HepG2 (cell line): ENCODE measurements around the gene LDAH. TPM values are rescaled to one million over a fixed set of nuclear protein-coding genes. Genes with fewer than 3 reads are reported as not detected.

ENCODE experiments used
- ASH2L ChIP-seq: fragments of 300-600, 200-600 bp; sonication (generic); IDR thresholded peaks from 2 replicates; pipeline ENCODE4 v1.7.0; 2017; ENCODE audit warnings: low read depth, mild to moderate bottlenecking, moderate library complexity, mixed read lengths, low read length; ENCODE audit not compliant: insufficient read length
- ESRRA ChIP-seq: sonication (generic); formaldehyde crosslinking; IDR thresholded peaks from 2 replicates; pipeline ENCODE4 v1.5.1; 2020; ENCODE audit warnings: mild to moderate bottlenecking, low read depth, missing genetic modification reagents
- EZH2 ChIP-seq: conservative IDR thresholded peaks from 2 replicates; pipeline ENCODE4 v1.6.1; 2012; ENCODE audit warnings: mild to moderate bottlenecking, low read depth, low read length, moderate library complexity
- LCORL ChIP-seq, 2 experiments: fragments of 450-650 bp in 1 of 2; sonication (generic) in 1 of 2; formaldehyde crosslinking in 1 of 2; IDR thresholded peaks; 2 replicates each; pipeline versions ENCODE4 v1.5.0 to v1.6.1; 2017 to 2020; ENCODE audit warnings: antibody characterized with exemption in 1 of 2, missing genetic modification reagents in 1 of 2
- MIXL1 ChIP-seq: IDR thresholded peaks from 2 replicates; pipeline ENCODE4 v1.6.1; 2016
- MTF1 ChIP-seq: sonication (generic); formaldehyde crosslinking; IDR thresholded peaks from 2 replicates; pipeline ENCODE4 v1.5.0; 2020; ENCODE audit warnings: missing genetic modification reagents
- NFYB ChIP-seq: sonication (generic); formaldehyde crosslinking; IDR thresholded peaks from 2 replicates; pipeline ENCODE4 v1.4.0; 2020; ENCODE audit warnings: missing genetic modification reagents
- SP140L ChIP-seq: sonication (generic); formaldehyde crosslinking; IDR thresholded peaks from 2 replicates; pipeline ENCODE4 v1.4.0; 2020; ENCODE audit warnings: missing genetic modification reagents, borderline replicate concordance
- ZNF292 ChIP-seq: sonication (generic); formaldehyde crosslinking; IDR thresholded peaks from 2 replicates; pipeline ENCODE4 v1.8.1; 2022; ENCODE audit warnings: mild to moderate bottlenecking, low read depth, missing genetic modification reagents, borderline replicate concordance
- ZNF607 ChIP-seq: sonication (generic); formaldehyde crosslinking; IDR thresholded peaks from 2 replicates; pipeline ENCODE4 v1.5.1; 2020; ENCODE audit warnings: missing genetic modification reagents, mild to moderate bottlenecking, borderline replicate concordance
- polyA plus RNA-seq, 8 experiments: library from polyadenylated mRNA; depleted of rRNA in 3 of 8; stranded (reverse) in 7 of 8; unstranded in 1 of 8; fragments of >200 nt; fragmentation: Illumina TruSeq in 4 of 8; extraction: Trizol in 4 of 8; gene quantifications; 2 replicates each; pipeline versions ENCODE4 v1.2.1 to v1.2.3, GENCODE V29; 2011 to 2016; ENCODE audit warnings: low read depth in 4 of 8, missing spikeins in 1 of 8, mixed read lengths in 1 of 8; ENCODE audit not compliant: insufficient read depth in 1 of 8
- total RNA-seq, 5 experiments: library from RNA; depleted of rRNA; stranded (reverse); fragments of >200 nt; fragmentation: Illumina TruSeq; extraction: Trizol; gene quantifications; 2 replicates each; pipeline ENCODE4 v1.2.3, GENCODE V29; 2016; ENCODE audit warnings: low read depth in 1 of 5
- TF ChIP-seq, protein P1 (sequence below): sonication (generic); formaldehyde crosslinking; conservative IDR thresholded peaks from 2 replicates; pipeline ENCODE4 v1.4.0; 2020; ENCODE audit warnings: missing genetic modification reagents
- TF ChIP-seq, protein P2 (sequence below): sonication (generic); formaldehyde crosslinking; IDR thresholded peaks from 2 replicates; pipeline ENCODE4 v1.5.0; 2020; ENCODE audit warnings: mild to moderate bottlenecking, low read depth, missing genetic modification reagents, borderline replicate concordance
- TF ChIP-seq, protein P3 (sequence below): IDR thresholded peaks from 2 replicates; pipeline ENCODE4 v1.6.1; 2016; ENCODE audit warnings: mild to moderate bottlenecking
- TF ChIP-seq, protein P4 (sequence below): sonication (generic); formaldehyde crosslinking; IDR thresholded peaks from 2 replicates; pipeline ENCODE4 v1.4.0; 2020; ENCODE audit warnings: missing genetic modification reagents
- TF ChIP-seq, protein P5 (sequence below): sonication (generic); formaldehyde crosslinking; IDR thresholded peaks from 2 replicates; pipeline ENCODE4 v1.5.0; 2020; ENCODE audit warnings: mild to moderate bottlenecking, missing genetic modification reagents, moderate library complexity
- TF ChIP-seq, protein P6 (sequence below): sonication (generic); formaldehyde crosslinking; IDR thresholded peaks from 2 replicates; pipeline ENCODE4 v1.4.0; 2020; ENCODE audit warnings: missing genetic modification reagents
- TF ChIP-seq, protein P7 (sequence below): sonication (generic); formaldehyde crosslinking; IDR thresholded peaks from 2 replicates; pipeline ENCODE4 v1.4.0; 2020; ENCODE audit warnings: missing genetic modification reagents

Gene LDAH
- total and polyA plus RNA-seq, 2 of the 13 experiments (the other 11 are each of a cell fraction or from before 2014, with no cell fraction given): 28.8 to 46.2 TPM

DNA sequence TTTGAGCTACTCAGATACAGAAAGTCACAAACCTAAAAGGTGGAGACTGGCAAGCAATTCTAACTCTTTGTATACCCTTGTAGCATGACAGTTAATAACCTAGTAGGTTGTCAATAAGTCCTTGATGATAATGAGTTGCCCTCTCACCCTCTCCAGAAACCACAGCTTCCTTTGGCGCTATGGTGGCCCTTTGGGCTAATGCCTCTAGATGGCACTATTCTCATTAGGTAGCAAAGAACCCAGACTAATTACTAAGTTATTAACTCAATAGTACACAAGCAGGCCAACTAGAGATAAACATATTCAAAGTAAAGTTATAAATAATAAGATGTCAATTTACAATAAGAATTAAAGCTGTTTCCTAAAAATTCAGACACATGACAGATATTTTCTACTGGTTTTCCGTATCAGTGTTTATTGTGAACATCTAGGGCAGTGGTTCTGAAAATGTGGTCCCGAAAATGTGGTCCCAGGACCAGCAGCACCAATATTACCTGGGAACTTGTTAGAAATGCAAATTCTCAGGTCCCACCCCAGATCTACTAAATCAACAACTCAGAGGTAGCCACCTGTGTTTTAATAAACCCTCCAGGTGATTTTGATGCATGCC lies 41.1 kb downstream of the LDAH start (continued):
- TF ChIP-seq, protein P1, sequence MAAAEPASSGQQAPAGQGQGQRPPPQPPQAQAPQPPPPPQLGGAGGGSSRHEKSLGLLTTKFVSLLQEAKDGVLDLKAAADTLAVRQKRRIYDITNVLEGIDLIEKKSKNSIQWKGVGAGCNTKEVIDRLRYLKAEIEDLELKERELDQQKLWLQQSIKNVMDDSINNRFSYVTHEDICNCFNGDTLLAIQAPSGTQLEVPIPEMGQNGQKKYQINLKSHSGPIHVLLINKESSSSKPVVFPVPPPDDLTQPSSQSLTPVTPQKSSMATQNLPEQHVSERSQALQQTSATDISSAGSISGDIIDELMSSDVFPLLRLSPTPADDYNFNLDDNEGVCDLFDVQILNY (CRISPR knock-in tag): no peak
- TF ChIP-seq ZNF607 (CRISPR knock-in tag): no peak
- TF ChIP-seq, protein P2, sequence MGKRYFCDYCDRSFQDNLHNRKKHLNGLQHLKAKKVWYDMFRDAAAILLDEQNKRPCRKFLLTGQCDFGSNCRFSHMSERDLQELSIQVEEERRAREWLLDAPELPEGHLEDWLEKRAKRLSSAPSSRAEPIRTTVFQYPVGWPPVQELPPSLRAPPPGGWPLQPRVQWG (CRISPR knock-in tag): no peak
- no peak for TF ChIP-seq NFYB (CRISPR knock-in tag)
- TF ChIP-seq, protein P3, sequence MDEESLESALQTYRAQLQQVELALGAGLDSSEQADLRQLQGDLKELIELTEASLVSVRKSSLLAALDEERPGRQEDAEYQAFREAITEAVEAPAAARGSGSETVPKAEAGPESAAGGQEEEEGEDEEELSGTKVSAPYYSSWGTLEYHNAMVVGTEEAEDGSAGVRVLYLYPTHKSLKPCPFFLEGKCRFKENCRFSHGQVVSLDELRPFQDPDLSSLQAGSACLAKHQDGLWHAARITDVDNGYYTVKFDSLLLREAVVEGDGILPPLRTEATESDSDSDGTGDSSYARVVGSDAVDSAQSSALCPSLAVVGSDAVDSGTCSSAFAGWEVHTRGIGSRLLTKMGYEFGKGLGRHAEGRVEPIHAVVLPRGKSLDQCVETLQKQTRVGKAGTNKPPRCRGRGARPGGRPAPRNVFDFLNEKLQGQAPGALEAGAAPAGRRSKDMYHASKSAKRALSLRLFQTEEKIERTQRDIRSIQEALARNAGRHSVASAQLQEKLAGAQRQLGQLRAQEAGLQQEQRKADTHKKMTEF (CRISPR knock-in tag): no peak
- TF ChIP-seq, protein P4, sequence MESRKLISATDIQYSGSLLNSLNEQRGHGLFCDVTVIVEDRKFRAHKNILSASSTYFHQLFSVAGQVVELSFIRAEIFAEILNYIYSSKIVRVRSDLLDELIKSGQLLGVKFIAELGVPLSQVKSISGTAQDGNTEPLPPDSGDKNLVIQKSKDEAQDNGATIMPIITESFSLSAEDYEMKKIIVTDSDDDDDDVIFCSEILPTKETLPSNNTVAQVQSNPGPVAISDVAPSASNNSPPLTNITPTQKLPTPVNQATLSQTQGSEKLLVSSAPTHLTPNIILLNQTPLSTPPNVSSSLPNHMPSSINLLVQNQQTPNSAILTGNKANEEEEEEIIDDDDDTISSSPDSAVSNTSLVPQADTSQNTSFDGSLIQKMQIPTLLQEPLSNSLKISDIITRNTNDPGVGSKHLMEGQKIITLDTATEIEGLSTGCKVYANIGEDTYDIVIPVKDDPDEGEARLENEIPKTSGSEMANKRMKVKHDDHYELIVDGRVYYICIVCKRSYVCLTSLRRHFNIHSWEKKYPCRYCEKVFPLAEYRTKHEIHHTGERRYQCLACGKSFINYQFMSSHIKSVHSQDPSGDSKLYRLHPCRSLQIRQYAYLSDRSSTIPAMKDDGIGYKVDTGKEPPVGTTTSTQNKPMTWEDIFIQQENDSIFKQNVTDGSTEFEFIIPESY: peak; percentile 97
- TF ChIP-seq MIXL1 (CRISPR knock-in tag): peak; percentile 79
- no peak for TF ChIP-seq ESRRA
- TF ChIP-seq, protein P5, sequence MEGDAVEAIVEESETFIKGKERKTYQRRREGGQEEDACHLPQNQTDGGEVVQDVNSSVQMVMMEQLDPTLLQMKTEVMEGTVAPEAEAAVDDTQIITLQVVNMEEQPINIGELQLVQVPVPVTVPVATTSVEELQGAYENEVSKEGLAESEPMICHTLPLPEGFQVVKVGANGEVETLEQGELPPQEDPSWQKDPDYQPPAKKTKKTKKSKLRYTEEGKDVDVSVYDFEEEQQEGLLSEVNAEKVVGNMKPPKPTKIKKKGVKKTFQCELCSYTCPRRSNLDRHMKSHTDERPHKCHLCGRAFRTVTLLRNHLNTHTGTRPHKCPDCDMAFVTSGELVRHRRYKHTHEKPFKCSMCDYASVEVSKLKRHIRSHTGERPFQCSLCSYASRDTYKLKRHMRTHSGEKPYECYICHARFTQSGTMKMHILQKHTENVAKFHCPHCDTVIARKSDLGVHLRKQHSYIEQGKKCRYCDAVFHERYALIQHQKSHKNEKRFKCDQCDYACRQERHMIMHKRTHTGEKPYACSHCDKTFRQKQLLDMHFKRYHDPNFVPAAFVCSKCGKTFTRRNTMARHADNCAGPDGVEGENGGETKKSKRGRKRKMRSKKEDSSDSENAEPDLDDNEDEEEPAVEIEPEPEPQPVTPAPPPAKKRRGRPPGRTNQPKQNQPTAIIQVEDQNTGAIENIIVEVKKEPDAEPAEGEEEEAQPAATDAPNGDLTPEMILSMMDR (CRISPR knock-in tag): peak; percentile 80
- TF ChIP-seq MTF1 (CRISPR knock-in tag): no peak
- TF ChIP-seq ASH2L: no peak
- no peak for TF ChIP-seq LCORL (IDR thresholded peaks at IDR 0.05)
- no peak for TF ChIP-seq LCORL (CRISPR knock-in tag; IDR thresholded peaks at IDR 0.05)
- TF ChIP-seq, protein P6, sequence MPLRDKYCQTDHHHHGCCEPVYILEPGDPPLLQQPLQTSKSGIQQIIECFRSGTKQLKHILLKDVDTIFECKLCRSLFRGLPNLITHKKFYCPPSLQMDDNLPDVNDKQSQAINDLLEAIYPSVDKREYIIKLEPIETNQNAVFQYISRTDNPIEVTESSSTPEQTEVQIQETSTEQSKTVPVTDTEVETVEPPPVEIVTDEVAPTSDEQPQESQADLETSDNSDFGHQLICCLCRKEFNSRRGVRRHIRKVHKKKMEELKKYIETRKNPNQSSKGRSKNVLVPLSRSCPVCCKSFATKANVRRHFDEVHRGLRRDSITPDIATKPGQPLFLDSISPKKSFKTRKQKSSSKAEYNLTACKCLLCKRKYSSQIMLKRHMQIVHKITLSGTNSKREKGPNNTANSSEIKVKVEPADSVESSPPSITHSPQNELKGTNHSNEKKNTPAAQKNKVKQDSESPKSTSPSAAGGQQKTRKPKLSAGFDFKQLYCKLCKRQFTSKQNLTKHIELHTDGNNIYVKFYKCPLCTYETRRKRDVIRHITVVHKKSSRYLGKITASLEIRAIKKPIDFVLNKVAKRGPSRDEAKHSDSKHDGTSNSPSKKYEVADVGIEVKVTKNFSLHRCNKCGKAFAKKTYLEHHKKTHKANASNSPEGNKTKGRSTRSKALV: peak; percentile 53
- TF ChIP-seq SP140L (CRISPR knock-in tag): 0 out of 2 replicates have a peak, but pooled peaks have one; percentile 58
- no peak for TF ChIP-seq ZNF292 (CRISPR knock-in tag)
- no peak for TF ChIP-seq EZH2
- TF ChIP-seq, protein P7, sequence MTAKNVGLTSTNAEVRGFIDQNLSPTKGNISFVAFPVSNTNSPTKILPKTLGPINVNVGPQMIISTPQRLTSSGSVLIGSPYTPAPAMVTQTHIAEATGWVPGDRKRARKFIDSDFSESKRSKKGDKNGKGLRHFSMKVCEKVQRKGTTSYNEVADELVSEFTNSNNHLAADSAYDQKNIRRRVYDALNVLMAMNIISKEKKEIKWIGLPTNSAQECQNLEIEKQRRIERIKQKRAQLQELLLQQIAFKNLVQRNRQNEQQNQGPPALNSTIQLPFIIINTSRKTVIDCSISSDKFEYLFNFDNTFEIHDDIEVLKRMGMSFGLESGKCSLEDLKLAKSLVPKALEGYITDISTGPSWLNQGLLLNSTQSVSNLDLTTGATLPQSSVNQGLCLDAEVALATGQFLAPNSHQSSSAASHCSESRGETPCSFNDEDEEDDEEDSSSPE (CRISPR knock-in tag): no peak
